Transverse colon (tissue), 3 donors: ENCODE results near the gene MASP1.

ENCODE experiments used
- POLR2A ChIP-seq: fragments of 450-650 bp; IDR thresholded peaks from one replicate; pipeline ENCODE4 v1.6.1; 2016; ENCODE audit warnings: antibody characterized with exemption, mild to moderate bottlenecking, moderate library complexity
- TF ChIP-seq, protein P1 (sequence below), 5 experiments: fragments of 200-600 bp in 3 of 5; fragments of 450-650 bp in 2 of 5; sonication (generic) in 3 of 5; IDR thresholded peaks; 1 replicate in 2 of 5; 2 replicates in 3 of 5; pipeline ENCODE4 v1.5.1; 2016 to 2017; ENCODE audit warnings: antibody characterized with exemption in 5 of 5, inconsistent platforms in 3 of 5, mild to moderate bottlenecking in 2 of 5, moderate library complexity in 1 of 5

DNA sequence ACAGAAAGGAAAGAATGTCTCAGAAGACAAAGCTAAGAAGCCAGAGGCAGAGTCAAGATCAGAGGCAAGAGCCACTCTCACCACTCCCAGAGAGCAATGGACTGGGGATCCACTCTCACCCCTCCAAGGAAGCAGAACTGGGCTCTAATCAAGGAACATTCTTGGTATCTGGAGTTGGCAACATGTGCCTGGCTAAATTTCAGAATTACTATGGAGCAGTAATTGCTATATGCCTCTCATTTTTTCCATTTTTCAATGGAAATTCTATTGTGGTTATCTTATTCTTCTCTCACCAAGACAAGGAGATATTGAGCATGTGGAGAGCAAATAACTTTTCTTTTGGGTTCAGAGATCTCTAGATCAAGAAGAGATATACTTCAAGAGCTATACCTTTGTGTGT lies 22.1 kb downstream of the MASP1 start:
- TF ChIP-seq, protein P1, sequence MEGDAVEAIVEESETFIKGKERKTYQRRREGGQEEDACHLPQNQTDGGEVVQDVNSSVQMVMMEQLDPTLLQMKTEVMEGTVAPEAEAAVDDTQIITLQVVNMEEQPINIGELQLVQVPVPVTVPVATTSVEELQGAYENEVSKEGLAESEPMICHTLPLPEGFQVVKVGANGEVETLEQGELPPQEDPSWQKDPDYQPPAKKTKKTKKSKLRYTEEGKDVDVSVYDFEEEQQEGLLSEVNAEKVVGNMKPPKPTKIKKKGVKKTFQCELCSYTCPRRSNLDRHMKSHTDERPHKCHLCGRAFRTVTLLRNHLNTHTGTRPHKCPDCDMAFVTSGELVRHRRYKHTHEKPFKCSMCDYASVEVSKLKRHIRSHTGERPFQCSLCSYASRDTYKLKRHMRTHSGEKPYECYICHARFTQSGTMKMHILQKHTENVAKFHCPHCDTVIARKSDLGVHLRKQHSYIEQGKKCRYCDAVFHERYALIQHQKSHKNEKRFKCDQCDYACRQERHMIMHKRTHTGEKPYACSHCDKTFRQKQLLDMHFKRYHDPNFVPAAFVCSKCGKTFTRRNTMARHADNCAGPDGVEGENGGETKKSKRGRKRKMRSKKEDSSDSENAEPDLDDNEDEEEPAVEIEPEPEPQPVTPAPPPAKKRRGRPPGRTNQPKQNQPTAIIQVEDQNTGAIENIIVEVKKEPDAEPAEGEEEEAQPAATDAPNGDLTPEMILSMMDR (IDR thresholded peaks at IDR 0.05): no peak
- no peak for TF ChIP-seq POLR2A
